Neural progenitor cell (in vitro differentiated cells): Measurements from ENCODE around the gene SCAMP1. TPM values are rescaled to one million over a fixed set of nuclear protein-coding genes. Genes with fewer than 3 reads are reported as not detected.
A peak's percentile ranks its signal among the peaks of the same experiment; 100 is the strongest.
"Not testable (repeated sequence)": the region's sequence is repeated elsewhere in the genome, so short reads cannot be mapped to it uniquely, and the experiment has no call there.

Source experiments
- DNase-seq: peaks from one replicate; pipeline ENCODE4 v3.0.0-alpha.2; 2016; ENCODE audit warnings: low spot score
- H2AFZ ChIP-seq: fragments of 200-600 bp; sonication (generic); replicated peaks from 2 replicates; pipeline ENCODE4 v1.6.1; 2016; ENCODE audit warnings: antibody characterized with exemption
- H3F3A ChIP-seq: fragments of 200-600 bp; sonication (generic); 2 replicates; pipeline ENCODE4 v1.6.1; 2016; ENCODE audit warnings: antibody characterized with exemption, low read depth
- H3K27ac ChIP-seq: fragments of 200-600 bp; sonication (generic); 2 replicates; pipeline ENCODE4 v1.5.1; 2016; ENCODE audit warnings: mild to moderate bottlenecking
- H3K27me3 ChIP-seq: fragments of 200-600 bp; sonication (generic); 2 replicates; pipeline ENCODE4 v1.6.1; 2016; ENCODE audit warnings: mild to moderate bottlenecking, moderate library complexity
- H3K36me3 ChIP-seq: fragments of 200-600 bp; sonication (generic); 2 replicates; pipeline ENCODE4 v1.5.1; 2016
- H3K4me1 ChIP-seq: fragments of 200-600 bp; sonication (generic); 2 replicates; pipeline ENCODE4 v1.6.1; 2016; ENCODE audit warnings: mixed run types
- H3K4me2 ChIP-seq: fragments of 200-600 bp; sonication (generic); 2 replicates; pipeline ENCODE4 v1.6.1; 2016
- H3K4me3 ChIP-seq: fragments of 200-600 bp; sonication (generic); 2 replicates; pipeline ENCODE4 v1.5.1; 2016
- H3K79me2 ChIP-seq: fragments of 200-600 bp; sonication (generic); 2 replicates; pipeline ENCODE4 v1.6.1; 2016; ENCODE audit warnings: low read depth
- H3K9ac ChIP-seq: fragments of 200-600 bp; sonication (generic); 2 replicates; pipeline ENCODE4 v1.6.1; 2016
- H3K9me3 ChIP-seq: fragments of 200-600 bp; sonication (generic); 2 replicates; pipeline ENCODE4 v1.5.1; 2016; ENCODE audit warnings: low read depth
- H4K20me1 ChIP-seq: fragments of 200-600 bp; sonication (generic); 2 replicates; pipeline ENCODE4 v1.6.1; 2016; ENCODE audit warnings: low read depth
- H3K27ac Mint-ChIP-seq: 3 replicates; pipeline ENCODE4 v1.8.0; 2021; ENCODE audit warnings: mixed read lengths
- H3K27me3 Mint-ChIP-seq: 2 replicates; pipeline ENCODE4 v1.8.0; 2022; ENCODE audit warnings: low read depth, mild to moderate bottlenecking, inconsistent platforms, moderate library complexity, mixed read lengths; ENCODE audit not compliant: insufficient read depth
- H3K36me3 Mint-ChIP-seq: 3 replicates; pipeline ENCODE4 v1.8.0; 2021; ENCODE audit warnings: mixed read lengths
- H3K4me1 Mint-ChIP-seq: 3 replicates; pipeline ENCODE4 v1.8.0; 2021; ENCODE audit warnings: mixed read lengths
- H3K4me3 Mint-ChIP-seq: 3 replicates; pipeline ENCODE4 v1.8.0; 2021; ENCODE audit warnings: mild to moderate bottlenecking, moderate library complexity, mixed read lengths
- H3K9me3 Mint-ChIP-seq: 3 replicates; pipeline ENCODE4 v1.8.0; 2020; ENCODE audit warnings: mixed read lengths
- CTCF ChIP-seq: fragments of 200-600 bp; sonication (generic); IDR thresholded peaks from 2 replicates; pipeline ENCODE4 v1.5.1; 2017; ENCODE audit warnings: antibody characterized with exemption, mild to moderate bottlenecking
- EZH2 ChIP-seq: fragments of 200-600 bp; sonication (generic); IDR thresholded peaks from 2 replicates; pipeline ENCODE4 v1.6.1; 2017; ENCODE audit warnings: antibody characterized with exemption, mild to moderate bottlenecking, moderate library complexity
- EZH2phosphoT487 ChIP-seq: fragments of 200-600 bp; sonication (generic); IDR thresholded peaks from 2 replicates; pipeline ENCODE4 v1.6.1; 2017; ENCODE audit warnings: antibody characterized with exemption
- total RNA-seq: library from RNA; depleted of rRNA; stranded (reverse); fragments of >200 nt; gene quantifications from 2 replicates; pipeline ENCODE4 v1.2.3, GENCODE V29; 2015; ENCODE audit warnings: low replicate concordance

Gene SCAMP1
- total RNA-seq, 1 donor from 2014 or later = 110 TPM

- Mint-ChIP-seq H3K36me3 (peaks cover 4% of the 10 kb centered on the region), H3K4me1 (no peaks in the 10 kb centered on the region), H3K9me3 (peaks cover 4% of the 10 kb centered on the region), H3K4me3 (no peak overlapping the region), H3K27me3 (no peaks in the 10 kb centered on the region), H3K27ac (no peak overlapping the region)
- H3K27ac ChIP-seq = no peak overlapping the region
- TF ChIP-seq EZH2phosphoT487 (no peak), CTCF (no peak), EZH2 (no peak)
- H3K9ac ChIP-seq = no peak overlapping the region
- no peaks in the 10 kb centered on the region for H3K36me3 ChIP-seq
- no peaks in the 10 kb centered on the region for H3K27me3 ChIP-seq
- H3K4me3 ChIP-seq = no peak overlapping the region
- H2AFZ ChIP-seq = no peak overlapping the region
- H3K9me3 ChIP-seq = no peaks in the 10 kb centered on the region
- no peaks in the 10 kb centered on the region for H3K4me1 ChIP-seq
- no peak for DNase-seq
- no peak overlapping the region for H3K4me2 ChIP-seq
- H3K79me2 ChIP-seq = peaks cover 64% of the 10 kb centered on the region
- H3F3A ChIP-seq = no peaks in the 10 kb centered on the region
- peaks cover 25% of the 10 kb centered on the region for H4K20me1 ChIP-seq
These were observed 15.9 kb downstream of the SCAMP1 start for GRCh38 chr5:78376315-78376714.

GRCh38 chr5:78377056-78377717 lies 16.8 kb downstream of the SCAMP1 start:
- Histone ChIP-seq H3K4me1 (no peaks in the 10 kb centered on the region), H3K36me3 (no peaks in the 10 kb centered on the region), H3K4me3 (no peak overlapping the region), H4K20me1 (peaks cover 20% of the 10 kb centered on the region), H2AFZ (no peak overlapping the region), H3F3A (no peaks in the 10 kb centered on the region), H3K4me2 (no peak overlapping the region), H3K9ac (peak overlapping the region; percentile 43), H3K27me3 (no peaks in the 10 kb centered on the region), H3K79me2 (peaks cover 64% of the 10 kb centered on the region), H3K27ac (no peak overlapping the region), H3K9me3 (no peaks in the 10 kb centered on the region)
- H3K36me3 Mint-ChIP-seq = peaks cover 4% of the 10 kb centered on the region
- peaks cover 6% of the 10 kb centered on the region for H3K9me3 Mint-ChIP-seq
- no peak for DNase-seq
- TF ChIP-seq EZH2 (no peak), EZH2phosphoT487 (no peak)
- H3K27me3 Mint-ChIP-seq = no peaks in the 10 kb centered on the region
- no peaks in the 10 kb centered on the region for H3K4me1 Mint-ChIP-seq
- H3K4me3 Mint-ChIP-seq = no peak overlapping the region
- H3K27ac Mint-ChIP-seq = no peak overlapping the region

- Histone ChIP-seq H3K9ac (no peak overlapping the region), H3K4me2 (no peak overlapping the region), H3K36me3 (no peaks in the 10 kb centered on the region), H3K4me3 (no peak overlapping the region), H3K4me1 (no peaks in the 10 kb centered on the region), H3K79me2 (peaks cover 65% of the 10 kb centered on the region), H3K27me3 (no peaks in the 10 kb centered on the region), H4K20me1 (peaks cover 17% of the 10 kb centered on the region), H3K9me3 (no peaks in the 10 kb centered on the region), H3K27ac (no peak overlapping the region), H3F3A (no peaks in the 10 kb centered on the region), H2AFZ (no peak overlapping the region)
- TF ChIP-seq EZH2 = no peak
- no peak for TF ChIP-seq CTCF
- TF ChIP-seq EZH2phosphoT487 = no peak
- H3K9me3 Mint-ChIP-seq = peaks cover 9% of the 10 kb centered on the region
- H3K4me1 Mint-ChIP-seq = no peaks in the 10 kb centered on the region
- no peak for DNase-seq
- H3K4me3 Mint-ChIP-seq = no peak overlapping the region
- no peak overlapping the region for H3K27ac Mint-ChIP-seq
- H3K27me3 Mint-ChIP-seq = no peaks in the 10 kb centered on the region
- H3K36me3 Mint-ChIP-seq = peaks cover 4% of the 10 kb centered on the region
These were observed 17.3 kb downstream of the SCAMP1 start for GRCh38 chr5:78377718-78378105.

GRCh38 chr5:78387468-78388153 lies 27.2 kb downstream of the SCAMP1 start:
- Histone ChIP-seq H3K27me3 (no peaks in the 10 kb centered on the region), H3K9me3 (peaks cover 22% of the 10 kb centered on the region), H3K9ac (no peak overlapping the region), H3K4me3 (no peak overlapping the region), H3K27ac (no peak overlapping the region), H3F3A (no peaks in the 10 kb centered on the region), H3K36me3 (peaks cover 15% of the 10 kb centered on the region), H3K79me2 (peaks cover 79% of the 10 kb centered on the region), H3K4me2 (no peak overlapping the region), H3K4me1 (peaks cover 4% of the 10 kb centered on the region), H4K20me1 (no peaks in the 10 kb centered on the region), H2AFZ (no peak overlapping the region)
- Mint-ChIP-seq H3K27ac (no peak overlapping the region), H3K4me3 (no peak overlapping the region), H3K36me3 (peaks cover 38% of the 10 kb centered on the region), H3K4me1 (no peaks in the 10 kb centered on the region), H3K27me3 (peaks cover 5% of the 10 kb centered on the region), H3K9me3 (peaks cover 61% of the 10 kb centered on the region)
- TF ChIP-seq EZH2phosphoT487 (no peak), EZH2 (no peak)
- DNase-seq = no peak

- not testable (repeated sequence) for H3K4me3 ChIP-seq, H3K4me3 Mint-ChIP-seq, H3K4me1 ChIP-seq, H2AFZ ChIP-seq, H3K27me3 Mint-ChIP-seq, DNase-seq, H4K20me1 ChIP-seq, H3K27me3 ChIP-seq, H3K4me2 ChIP-seq, H3F3A ChIP-seq, H3K4me1 Mint-ChIP-seq, H3K27ac Mint-ChIP-seq, H3K9ac ChIP-seq, H3K27ac ChIP-seq
- Histone ChIP-seq H3K9me3 (peaks cover 17% of the 10 kb centered on the region), H3K79me2 (peaks cover 60% of the 10 kb centered on the region), H3K36me3 (peaks cover 15% of the 10 kb centered on the region)
- peaks cover 42% of the 10 kb centered on the region for H3K36me3 Mint-ChIP-seq
- H3K9me3 Mint-ChIP-seq = peaks cover 29% of the 10 kb centered on the region
These were observed 30.9 kb downstream of the SCAMP1 start for GRCh38 chr5:78391357-78391756.
